Spleen (tissue), 11 donors: ENCODE measurements around the gene ABCE1. TPM values are rescaled to one million over a fixed set of nuclear protein-coding genes. Genes with fewer than 3 reads are reported as not detected.

Experiments
- DNase-seq: peaks from one replicate; pipeline ENCODE4 v3.0.0-alpha.2; 2020
- H3K27ac ChIP-seq, 8 donors: fragments of 200-600 bp; sonication (generic) in 7 of 8; 1 replicate in 4 of 8; 2 replicates in 4 of 8; pipeline versions ENCODE4 v1.5.0 to v1.8.0; 2016 to 2021; ENCODE audit warnings: inconsistent platforms in 4 of 8, mild to moderate bottlenecking in 4 of 8, moderate library complexity in 1 of 8
- H3K27me3 ChIP-seq, 7 donors: fragments of 200-600 bp; sonication (generic) in 6 of 7; replicated peaks in 1 of 7; 1 replicate in 4 of 7; 2 replicates in 3 of 7; pipeline versions ENCODE4 v1.5.0 to v1.8.0; 2016 to 2021; ENCODE audit warnings: inconsistent platforms in 3 of 7, mild to moderate bottlenecking in 1 of 7
- H3K36me3 ChIP-seq, 6 donors: fragments of 200-600 bp; sonication (generic) in 5 of 6; 1 replicate in 4 of 6; 2 replicates in 2 of 6; pipeline versions ENCODE4 v1.5.0 to v1.8.0; 2016 to 2021; ENCODE audit warnings: inconsistent platforms in 2 of 6
- H3K4me1 ChIP-seq, 6 donors: fragments of 200-600 bp; sonication (generic) in 5 of 6; 1 replicate in 3 of 6; 2 replicates in 3 of 6; pipeline versions ENCODE4 v1.5.0 to v1.8.0; 2016 to 2021; ENCODE audit warnings: inconsistent platforms in 3 of 6
- H3K4me3 ChIP-seq, 8 donors: fragments of 200-600 bp; sonication (generic) in 7 of 8; 1 replicate in 4 of 8; 2 replicates in 4 of 8; pipeline versions ENCODE4 v1.5.0 to v1.8.0; 2016 to 2021; ENCODE audit warnings: inconsistent platforms in 4 of 8, mild to moderate bottlenecking in 4 of 8, moderate library complexity in 2 of 8
- H3K9me3 ChIP-seq, 8 donors: fragments of 200-600 bp; sonication (generic) in 7 of 8; 1 replicate in 4 of 8; 2 replicates in 4 of 8; pipeline versions ENCODE4 v1.5.0 to v1.8.0; 2016 to 2021; ENCODE audit warnings: inconsistent platforms in 4 of 8
- POLR2A ChIP-seq, 3 donors: fragments of 450-650 bp; IDR thresholded peaks; one replicate each; pipeline ENCODE4 v1.5.1; 2017; ENCODE audit warnings: antibody characterized with exemption in 3 of 3, mild to moderate bottlenecking in 1 of 3
- POLR2AphosphoS5 ChIP-seq, 3 donors: sonication (generic); formaldehyde crosslinking; IDR thresholded peaks; one replicate each; pipeline ENCODE4 v1.5.1; 2017; ENCODE audit warnings: antibody characterized with exemption in 3 of 3
- WGBS, 5 donors: extraction: QIAGEN DNeasy Blood & Tissue Kit in 3 of 5; methylation state at CpG; one replicate each; pipeline versions ENCODE4 v1.1.5 to v1.1.7; 2013 to 2018; 5-methylcytosine and 5-hydroxymethylcytosine counted together
- intact Hi-C: fragments of 100-400 bp; cut with DNase I; formaldehyde crosslinking; loops from one replicate; pipeline ENCODE4 v1.15.0; 2023; ENCODE audit warnings: low total_unique reads
- polyA plus RNA-seq, 3 donors: library from polyadenylated mRNA; stranded (reverse); fragments of 200-250 nt; gene quantifications; one replicate each; pipeline ENCODE4 v1.2.1, GENCODE V29; 2013
- total RNA-seq, 7 donors: library from RNA; depleted of rRNA in 3 of 7; stranded (reverse); fragments of >200 nt in 3 of 7; fragmentation: NEBNext Ultra II Directional in 4 of 7; extraction: Animal tissue kit (Norgen Biotek cat#: 25700) in 4 of 7; gene quantifications; one replicate each; pipeline versions ENCODE4 v1.1.0 to v1.2.1, GENCODE V29; 2016 to 2021
- TF ChIP-seq, protein P1 (sequence below), 11 experiments: fragments of 200-600 bp in 7 of 11; fragments of 450-650 bp in 4 of 11; sonication (generic) in 4 of 11; IDR thresholded peaks in 8 of 11; conservative IDR thresholded peaks in 3 of 11; 1 replicate in 7 of 11; 2 replicates in 4 of 11; pipeline versions ENCODE4 v1.4.0 to v1.8.0; 2016 to 2021; ENCODE audit warnings: antibody characterized with exemption in 11 of 11, inconsistent platforms in 4 of 11, mild to moderate bottlenecking in 1 of 11
- donor health status: healthy with polysubstance abuse.
- donor health status: DM: no; HTN: no; CAD: no; lungs with moderate emphysema.
- donor health status: DM: no; HTN: no; CAD: no.
- donor health status: Bipolar disorder and iron deficiency.
- donor health status: healthy.
- donor health status: DM: no; HTN: no; CAD: no.
- donor health status: DM: yes; HTN: yes; CAD: no.

The ABCE1 gene
- total and polyA plus RNA-seq, 10 donors: 16.9 to 83.5 (median 54.1) TPM

DNA sequence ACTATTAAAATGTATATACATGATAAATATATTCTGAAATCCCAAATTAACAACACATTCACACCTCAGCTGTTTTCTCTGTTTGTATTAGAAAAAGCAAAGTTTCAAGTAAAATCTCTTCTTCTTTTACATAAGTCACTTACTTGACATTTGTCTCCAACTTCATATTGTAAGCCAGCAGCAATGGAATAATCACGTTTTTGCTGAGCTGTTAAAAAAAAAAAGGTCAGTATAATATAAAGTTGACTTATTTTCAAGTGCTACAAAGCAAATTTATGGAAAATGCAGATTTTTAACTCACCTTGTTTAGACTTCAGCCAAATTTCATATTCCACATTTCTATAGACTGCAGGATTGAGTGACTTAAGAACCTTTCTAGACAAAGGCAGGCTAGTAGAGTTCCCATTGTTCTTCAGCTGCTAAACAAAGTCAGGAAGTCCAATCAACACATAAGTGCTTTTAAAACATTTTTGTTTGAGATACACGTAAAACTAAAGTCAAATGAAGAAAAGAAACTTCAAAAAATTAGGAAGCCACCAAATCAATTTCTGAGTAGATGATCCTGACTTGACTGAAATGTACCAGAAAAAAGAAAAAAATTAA lies 57.3 kb downstream of the ABCE1 start:
- no peak for DNase-seq
- TF ChIP-seq POLR2A (IDR thresholded peaks at IDR 0.05): no peak
- no peak for TF ChIP-seq POLR2AphosphoS5 (IDR thresholded peaks at IDR 0.05)
- TF ChIP-seq, protein P1, sequence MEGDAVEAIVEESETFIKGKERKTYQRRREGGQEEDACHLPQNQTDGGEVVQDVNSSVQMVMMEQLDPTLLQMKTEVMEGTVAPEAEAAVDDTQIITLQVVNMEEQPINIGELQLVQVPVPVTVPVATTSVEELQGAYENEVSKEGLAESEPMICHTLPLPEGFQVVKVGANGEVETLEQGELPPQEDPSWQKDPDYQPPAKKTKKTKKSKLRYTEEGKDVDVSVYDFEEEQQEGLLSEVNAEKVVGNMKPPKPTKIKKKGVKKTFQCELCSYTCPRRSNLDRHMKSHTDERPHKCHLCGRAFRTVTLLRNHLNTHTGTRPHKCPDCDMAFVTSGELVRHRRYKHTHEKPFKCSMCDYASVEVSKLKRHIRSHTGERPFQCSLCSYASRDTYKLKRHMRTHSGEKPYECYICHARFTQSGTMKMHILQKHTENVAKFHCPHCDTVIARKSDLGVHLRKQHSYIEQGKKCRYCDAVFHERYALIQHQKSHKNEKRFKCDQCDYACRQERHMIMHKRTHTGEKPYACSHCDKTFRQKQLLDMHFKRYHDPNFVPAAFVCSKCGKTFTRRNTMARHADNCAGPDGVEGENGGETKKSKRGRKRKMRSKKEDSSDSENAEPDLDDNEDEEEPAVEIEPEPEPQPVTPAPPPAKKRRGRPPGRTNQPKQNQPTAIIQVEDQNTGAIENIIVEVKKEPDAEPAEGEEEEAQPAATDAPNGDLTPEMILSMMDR (IDR thresholded peaks at IDR 0.05 in 8 of 11, conservative IDR thresholded peaks at IDR 0.05 in 3 of 11): no peak
- Histone ChIP-seq H3K9me3 (no peaks in the 10 kb centered on the region), H3K27ac (no peak overlapping the region), H3K4me1 (peaks cover 0 to 33% (median 0%) of the 10 kb centered on the region in 6 donors), H3K27me3 (no peaks in the 10 kb centered on the region), H3K4me3 (no peak overlapping the region), H3K36me3 (peaks cover 0 to 100% (median 61%) of the 10 kb centered on the region in 6 donors)
- intact Hi-C loops: loop anchor here (10.0 kb wide), 3 partner anchors 51 to 459 kb away; partner anchors contain the start of gene MMAA
- 64 to 74% (median 68%) methylated on average over 2 of the region's 2 CpGs for WGBS, 5 donors

DNA sequence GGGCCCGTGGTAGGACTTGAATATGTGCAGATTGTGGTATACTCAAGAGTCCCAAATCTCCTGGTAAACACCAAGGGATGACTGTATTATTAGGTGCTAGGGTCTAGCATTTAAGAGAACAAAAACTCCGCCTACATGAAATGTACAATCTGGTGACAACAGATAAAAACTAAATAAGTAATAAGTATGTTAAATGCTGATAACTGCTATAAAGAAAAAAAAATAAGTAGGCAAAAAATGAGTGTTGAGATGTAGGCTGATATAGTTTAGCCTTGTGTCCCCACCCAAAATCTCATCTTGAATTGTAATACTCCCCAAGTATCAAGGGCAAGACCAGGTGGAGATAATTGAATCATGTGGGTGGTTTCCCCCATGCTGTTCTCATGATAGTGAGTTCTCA lies 58.9 kb downstream of the ABCE1 start:
- TF ChIP-seq POLR2AphosphoS5 (IDR thresholded peaks at IDR 0.05) (no peak), POLR2A (IDR thresholded peaks at IDR 0.05) (no peak)
- TF ChIP-seq, protein P1 (IDR thresholded peaks at IDR 0.05 in 8 of 11, conservative IDR thresholded peaks at IDR 0.05 in 3 of 11): no peak
- Histone ChIP-seq H3K27me3 (no peaks in the 10 kb centered on the region), H3K27ac (no peak overlapping the region), H3K9me3 (no peaks in the 10 kb centered on the region), H3K4me3 (no peak overlapping the region), H3K36me3 (peaks cover 2 to 100% (median 63%) of the 10 kb centered on the region in 6 donors), H3K4me1 (peaks cover 0 to 34% (median 0%) of the 10 kb centered on the region in 6 donors)
- no peak for DNase-seq
- 89 to 98% (median 96%) methylated on average over 2 of the region's 2 CpGs for WGBS, 5 donors
- intact Hi-C loops: loop anchor here (10.0 kb wide), 3 partner anchors 52 to 458 kb away; partner anchors contain the start of gene MMAA

DNA sequence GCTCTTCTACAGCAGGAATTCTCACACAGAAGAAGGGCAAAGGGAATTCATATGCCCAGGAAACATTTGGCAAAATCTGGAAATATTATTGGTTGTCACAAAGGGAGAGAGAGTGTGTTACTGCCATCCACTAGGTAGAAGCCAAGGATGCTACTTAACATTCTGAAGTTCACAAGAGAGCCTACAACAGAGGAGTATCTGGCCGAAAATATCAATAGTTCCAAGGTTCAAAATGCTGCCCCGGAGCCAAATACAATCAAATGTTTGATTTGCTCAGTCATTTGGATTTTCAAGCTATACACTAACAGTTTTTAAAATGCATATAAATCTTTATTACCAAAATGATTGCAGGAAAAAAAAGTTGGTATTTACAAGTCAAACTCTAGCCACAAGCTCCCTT lies 63.4 kb downstream of the ABCE1 start:
- TF ChIP-seq, protein P1 (IDR thresholded peaks at IDR 0.05 in 8 of 11, conservative IDR thresholded peaks at IDR 0.05 in 3 of 11): no peak
- no peak for TF ChIP-seq POLR2AphosphoS5 (IDR thresholded peaks at IDR 0.05)
- TF ChIP-seq POLR2A (IDR thresholded peaks at IDR 0.05): no peak
- peaks cover 5 to 100% (median 52%) of the 10 kb centered on the region in 6 donors for H3K36me3 ChIP-seq

DNA sequence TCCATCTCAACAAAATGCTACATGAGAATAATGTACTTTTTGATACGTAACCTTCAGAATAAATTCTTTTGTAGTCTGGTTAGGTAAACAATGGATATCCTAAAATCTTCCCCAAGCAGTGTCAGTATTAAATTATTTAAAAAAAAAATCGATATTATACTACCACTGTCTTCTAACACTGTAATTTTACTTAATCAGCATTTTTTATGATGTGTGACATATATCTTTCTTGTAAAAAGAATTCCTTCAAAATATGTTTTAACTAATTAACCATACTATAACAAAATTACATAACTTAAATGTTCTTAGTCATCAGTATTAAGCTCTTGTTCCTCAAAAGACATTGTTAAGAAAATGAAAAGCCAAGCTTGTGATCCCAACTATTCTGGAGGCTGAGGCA lies 69.8 kb downstream of the ABCE1 start:
- intact Hi-C loops: no loop called here
- peaks cover 0 to 36% (median 10%) of the 10 kb centered on the region in 6 donors for H3K4me1 ChIP-seq
- peaks cover 0 to 93% (median 38%) of the 10 kb centered on the region in 6 donors for H3K36me3 ChIP-seq
- no peak overlapping the region for H3K4me3 ChIP-seq
- no peak for DNase-seq
- no peaks in the 10 kb centered on the region for H3K9me3 ChIP-seq
- no peaks in the 10 kb centered on the region for H3K27me3 ChIP-seq
- WGBS, 5 donors: 95 to 98% (median 97%) methylated on average over 2 of the region's 2 CpGs
- no peak for TF ChIP-seq POLR2AphosphoS5 (IDR thresholded peaks at IDR 0.05)
- TF ChIP-seq, protein P1 (IDR thresholded peaks at IDR 0.05 in 8 of 11, conservative IDR thresholded peaks at IDR 0.05 in 3 of 11): no peak
- TF ChIP-seq POLR2A (IDR thresholded peaks at IDR 0.05): no peak
- peak overlapping the region in 1 of 8 donors; percentile 2 for H3K27ac ChIP-seq

More for the DNA sequence above, 63.4 kb downstream of the ABCE1 start:
- Histone ChIP-seq H3K27me3 (no peaks in the 10 kb centered on the region), H3K27ac (no peak overlapping the region), H3K9me3 (no peaks in the 10 kb centered on the region), H3K4me1 (peaks cover 0 to 9% (median 0%) of the 10 kb centered on the region in 6 donors), H3K4me3 (no peak overlapping the region)
- intact Hi-C loops: no loop called here
- DNase-seq: no peak
- WGBS, 5 donors: 42 to 46% (median 46%) methylated on average over 2 of the region's 2 CpGs
